Epithelial cell of proximal tubule (primary cell): ENCODE data around the gene TMEM88. TPM values are rescaled to one million over a fixed set of nuclear protein-coding genes. Genes with fewer than 3 reads are reported as not detected.

Experiments used
- DNase-seq: peaks from one replicate; pipeline ENCODE4 v3.0.0-alpha.2; 2011; ENCODE audit warnings: low read depth
- H3K4me3 ChIP-seq: 2 replicates; pipeline ENCODE4 v1.5.1; 2011; ENCODE audit warnings: low read depth, mild to moderate bottlenecking, low read length
- total RNA-seq: library from RNA; depleted of rRNA; stranded (reverse); fragments of >200 nt; gene quantifications from 2 replicates; pipeline ENCODE4 v1.2.3, GENCODE V29; 2015
- TF ChIP-seq, protein P1 (sequence below): conservative IDR thresholded peaks from 2 replicates; pipeline ENCODE4 v1.5.1; 2012; ENCODE audit warnings: low read depth, mild to moderate bottlenecking, low read length

TMEM88 gene
- total RNA-seq, 1 donor from 2014 or later, result 7.3 TPM

DNA sequence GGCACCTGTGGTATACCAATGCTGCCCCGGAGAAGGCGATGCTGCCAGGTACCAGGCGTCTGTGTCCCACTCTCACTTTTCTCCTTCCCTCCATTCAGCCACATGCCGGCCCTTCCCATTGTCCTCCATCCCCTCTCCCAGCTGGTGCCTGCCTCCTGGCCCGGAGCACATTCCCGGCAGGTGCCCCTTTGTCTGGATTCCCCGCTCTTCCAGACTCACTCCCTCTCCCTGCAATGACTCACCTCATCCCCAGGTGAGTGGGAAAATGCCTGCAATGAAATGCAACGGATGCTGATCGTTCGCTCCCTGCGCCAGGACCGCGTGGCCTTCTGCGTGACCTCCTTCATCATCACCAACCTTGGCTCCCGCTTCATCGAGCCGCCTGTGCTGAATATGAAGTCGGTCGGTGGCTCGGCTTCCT lies 31.3 kb upstream of the TMEM88 start:
- no peak overlapping the region for H3K4me3 ChIP-seq
- TF ChIP-seq, protein P1, sequence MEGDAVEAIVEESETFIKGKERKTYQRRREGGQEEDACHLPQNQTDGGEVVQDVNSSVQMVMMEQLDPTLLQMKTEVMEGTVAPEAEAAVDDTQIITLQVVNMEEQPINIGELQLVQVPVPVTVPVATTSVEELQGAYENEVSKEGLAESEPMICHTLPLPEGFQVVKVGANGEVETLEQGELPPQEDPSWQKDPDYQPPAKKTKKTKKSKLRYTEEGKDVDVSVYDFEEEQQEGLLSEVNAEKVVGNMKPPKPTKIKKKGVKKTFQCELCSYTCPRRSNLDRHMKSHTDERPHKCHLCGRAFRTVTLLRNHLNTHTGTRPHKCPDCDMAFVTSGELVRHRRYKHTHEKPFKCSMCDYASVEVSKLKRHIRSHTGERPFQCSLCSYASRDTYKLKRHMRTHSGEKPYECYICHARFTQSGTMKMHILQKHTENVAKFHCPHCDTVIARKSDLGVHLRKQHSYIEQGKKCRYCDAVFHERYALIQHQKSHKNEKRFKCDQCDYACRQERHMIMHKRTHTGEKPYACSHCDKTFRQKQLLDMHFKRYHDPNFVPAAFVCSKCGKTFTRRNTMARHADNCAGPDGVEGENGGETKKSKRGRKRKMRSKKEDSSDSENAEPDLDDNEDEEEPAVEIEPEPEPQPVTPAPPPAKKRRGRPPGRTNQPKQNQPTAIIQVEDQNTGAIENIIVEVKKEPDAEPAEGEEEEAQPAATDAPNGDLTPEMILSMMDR, result no peak
- no peak for DNase-seq

DNA sequence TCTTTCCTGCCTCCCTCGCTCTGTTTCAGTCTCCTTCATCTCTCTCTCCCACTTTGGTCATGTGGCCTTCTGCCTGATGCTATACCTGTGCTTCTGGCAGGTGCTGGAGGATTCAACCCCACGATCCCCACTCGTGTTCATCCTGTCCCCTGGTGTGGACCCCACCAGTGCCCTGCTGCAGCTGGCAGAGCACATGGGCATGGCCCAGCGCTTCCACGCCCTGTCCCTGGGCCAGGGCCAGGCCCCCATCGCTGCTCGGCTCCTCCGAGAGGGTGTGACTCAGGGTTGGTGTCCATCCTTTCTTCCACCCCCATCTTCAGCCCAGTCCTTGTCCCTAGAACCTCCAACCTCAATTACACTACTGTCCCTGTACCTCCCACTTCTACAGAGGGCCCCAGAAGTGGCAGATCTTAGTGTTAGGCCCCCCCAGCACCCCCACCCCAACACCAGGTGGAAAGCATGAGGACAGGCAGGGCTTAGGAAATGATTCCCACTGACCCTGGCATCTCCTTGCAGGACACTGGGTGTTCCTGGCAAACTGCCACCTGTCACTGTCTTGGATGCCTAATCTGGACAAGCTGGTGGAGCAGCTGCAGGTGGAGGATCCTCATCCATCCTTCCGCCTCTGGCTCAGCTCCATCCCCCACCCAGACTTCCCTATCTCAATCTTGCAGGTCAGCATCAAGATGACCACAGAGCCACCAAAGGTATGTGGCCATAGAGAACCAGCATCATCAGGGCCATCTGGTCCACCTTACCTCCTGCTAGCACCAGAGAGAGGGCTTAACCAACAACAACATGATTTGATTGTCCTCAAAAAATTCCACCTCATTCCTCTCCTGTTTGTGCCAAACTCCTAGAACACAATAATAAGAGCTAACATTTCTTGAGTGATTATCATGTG lies 30.6 kb upstream of the TMEM88 start:
- TF ChIP-seq, protein P1, result no peak
- H3K4me3 ChIP-seq, result no peak overlapping the region
- DNase-seq, result no peak

DNA sequence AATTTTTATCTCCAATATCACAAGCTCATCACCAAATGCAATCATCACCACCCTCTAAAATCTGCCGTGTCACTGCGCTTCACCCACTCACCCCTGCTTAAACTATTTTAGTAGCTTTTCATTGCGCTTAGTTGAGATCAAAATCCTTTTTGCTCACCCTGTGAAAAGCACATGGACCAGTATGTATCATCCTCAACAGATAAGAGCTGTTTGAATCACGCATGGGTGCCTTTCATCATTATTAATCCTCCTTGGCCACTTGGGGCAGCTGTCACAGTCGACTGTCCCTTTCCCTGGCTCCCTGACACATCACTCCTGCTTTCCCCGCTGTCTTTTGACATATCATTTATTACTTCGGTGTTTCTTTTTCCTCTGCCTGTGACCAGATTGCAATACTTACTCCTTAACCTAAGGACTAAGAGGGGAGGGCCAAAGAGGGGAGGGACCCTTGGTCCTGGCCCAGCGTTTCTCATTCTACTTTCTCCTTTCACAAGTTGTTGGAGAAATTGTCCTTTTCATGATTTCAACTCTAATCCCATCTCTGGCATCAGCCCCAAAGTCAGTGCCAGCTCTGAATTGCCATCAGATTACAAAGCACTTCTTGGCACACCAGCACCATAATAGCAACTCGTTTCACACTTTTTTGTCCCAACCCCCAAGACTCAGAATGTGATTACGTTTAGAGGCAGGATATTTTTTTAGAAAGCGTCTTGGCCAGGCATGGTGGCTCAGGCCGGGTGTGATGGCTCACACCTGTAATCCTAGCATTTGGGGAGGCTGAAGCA lies 29.5 kb upstream of the TMEM88 start:
- H3K4me3 ChIP-seq, result no peak overlapping the region
- DNase-seq, result no peak
- TF ChIP-seq, protein P1, result peak; percentile 27

DNA sequence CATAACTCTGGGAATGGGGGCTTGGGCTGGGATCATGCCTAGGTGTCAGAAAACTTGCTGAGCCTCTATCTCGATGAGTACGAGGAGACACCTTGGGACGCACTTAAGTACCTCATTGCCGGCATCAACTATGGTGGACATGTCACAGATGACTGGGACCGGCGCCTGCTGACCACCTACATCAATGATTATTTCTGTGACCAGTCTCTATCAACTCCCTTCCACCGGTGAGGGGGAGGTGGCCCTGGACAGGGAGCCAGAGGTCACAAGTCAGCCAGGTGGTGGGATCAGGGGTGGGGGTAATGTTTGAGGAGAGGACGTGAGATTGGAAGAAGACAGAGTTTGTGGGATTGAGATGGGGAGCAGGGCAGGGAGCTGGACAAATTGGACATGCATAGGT lies 24.2 kb upstream of the TMEM88 start:
- TF ChIP-seq, protein P1, result no peak
- H3K4me3 ChIP-seq, result no peak overlapping the region
- no peak for DNase-seq

DNA sequence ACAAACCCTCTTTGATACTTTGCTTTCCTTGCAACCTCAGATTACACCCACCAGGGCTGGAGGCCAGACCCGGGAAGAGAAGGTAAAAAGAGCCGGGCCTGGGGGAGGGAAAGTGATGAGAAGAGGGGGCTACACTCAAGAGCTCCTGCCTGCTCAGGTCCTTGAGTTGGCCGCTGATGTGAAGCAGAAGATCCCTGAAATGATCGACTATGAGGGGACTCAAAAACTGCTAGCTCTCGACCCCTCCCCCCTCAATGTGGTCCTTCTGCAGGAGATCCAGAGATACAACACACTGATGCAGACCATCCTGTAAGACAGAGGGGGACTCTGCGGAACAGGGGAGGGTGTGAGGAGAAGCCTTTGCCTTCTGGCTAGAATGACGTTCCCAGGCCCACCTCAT lies 23.6 kb upstream of the TMEM88 start:
- H3K4me3 ChIP-seq, result no peak overlapping the region
- DNase-seq, result no peak
- TF ChIP-seq, protein P1, result no peak

DNA sequence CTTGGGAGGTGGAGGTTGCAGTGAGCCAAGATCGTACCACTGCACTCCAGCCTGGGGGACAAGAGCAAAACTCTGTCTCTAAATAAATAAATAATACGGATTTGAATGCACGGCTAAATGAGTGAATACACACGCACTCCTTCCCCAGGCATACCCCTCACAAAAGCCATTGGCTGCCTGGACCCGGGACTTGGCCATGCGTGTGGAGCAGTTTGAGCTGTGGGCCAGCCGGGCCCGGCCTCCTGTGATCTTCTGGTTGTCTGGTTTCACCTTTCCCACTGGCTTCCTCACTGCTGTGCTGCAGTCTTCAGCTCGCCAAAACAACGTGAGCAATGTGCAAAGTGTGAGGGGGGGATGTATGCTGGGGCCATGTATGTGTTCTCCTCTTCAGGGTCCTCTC lies 22.4 kb upstream of the TMEM88 start:
- H3K4me3 ChIP-seq, result no peak overlapping the region
- no peak for DNase-seq
- TF ChIP-seq, protein P1, result no peak
